Loucy (cell line): ENCODE measurements around the gene NMT2.

Source experiments
- EZH2phosphoT487 ChIP-seq: fragments of 200-600 bp; IDR thresholded peaks from 2 replicates; pipeline ENCODE4 v1.6.1; 2018; ENCODE audit warnings: antibody characterized with exemption, mild to moderate bottlenecking, moderate library complexity, borderline replicate concordance
- TF ChIP-seq, protein P1 (sequence below): fragments of 200-600 bp; sonication (generic); conservative IDR thresholded peaks from 2 replicates; pipeline ENCODE4 v1.5.1; 2014; ENCODE audit warnings: mild to moderate bottlenecking, antibody characterized with exemption, low read length

DNA sequence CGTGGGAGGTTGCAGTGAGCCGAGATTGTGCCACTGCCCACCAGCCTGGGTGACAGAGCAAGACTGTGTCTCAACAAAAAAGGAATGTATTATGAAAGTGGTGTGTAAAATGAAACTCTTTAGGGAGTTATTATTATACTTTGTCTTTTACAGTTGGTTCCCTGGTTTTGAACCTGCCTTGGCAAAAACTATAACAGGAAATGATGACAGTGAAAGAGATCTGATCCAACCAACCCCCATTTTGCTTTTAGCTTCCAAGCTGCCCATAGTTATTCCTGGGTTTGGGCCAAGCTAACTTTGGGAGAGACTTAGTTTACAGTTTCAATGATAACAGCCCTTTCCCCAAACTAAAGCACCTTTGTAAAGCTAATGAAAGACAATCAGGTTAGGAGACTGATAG is 34.1 kb upstream of the NMT2 start:
- TF ChIP-seq, protein P1, sequence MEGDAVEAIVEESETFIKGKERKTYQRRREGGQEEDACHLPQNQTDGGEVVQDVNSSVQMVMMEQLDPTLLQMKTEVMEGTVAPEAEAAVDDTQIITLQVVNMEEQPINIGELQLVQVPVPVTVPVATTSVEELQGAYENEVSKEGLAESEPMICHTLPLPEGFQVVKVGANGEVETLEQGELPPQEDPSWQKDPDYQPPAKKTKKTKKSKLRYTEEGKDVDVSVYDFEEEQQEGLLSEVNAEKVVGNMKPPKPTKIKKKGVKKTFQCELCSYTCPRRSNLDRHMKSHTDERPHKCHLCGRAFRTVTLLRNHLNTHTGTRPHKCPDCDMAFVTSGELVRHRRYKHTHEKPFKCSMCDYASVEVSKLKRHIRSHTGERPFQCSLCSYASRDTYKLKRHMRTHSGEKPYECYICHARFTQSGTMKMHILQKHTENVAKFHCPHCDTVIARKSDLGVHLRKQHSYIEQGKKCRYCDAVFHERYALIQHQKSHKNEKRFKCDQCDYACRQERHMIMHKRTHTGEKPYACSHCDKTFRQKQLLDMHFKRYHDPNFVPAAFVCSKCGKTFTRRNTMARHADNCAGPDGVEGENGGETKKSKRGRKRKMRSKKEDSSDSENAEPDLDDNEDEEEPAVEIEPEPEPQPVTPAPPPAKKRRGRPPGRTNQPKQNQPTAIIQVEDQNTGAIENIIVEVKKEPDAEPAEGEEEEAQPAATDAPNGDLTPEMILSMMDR, result no peak
- no peak for TF ChIP-seq EZH2phosphoT487
